K562 (cell line): ENCODE measurements around the gene SLC25A26. TPM values are rescaled to one million over a fixed set of nuclear protein-coding genes. Genes with fewer than 3 reads are reported as not detected.

Source experiments
- ATAC-seq: fragments of 200-7000 bp; cut with Tn5 transposase; 3 replicates; pipeline ENCODE4 v1.9.1; 2020; ENCODE audit warnings: moderate library complexity
- BruUV-seq: library from RNA; stranded (reverse); fragments of 400-500 nt; replicated peaks from 2 replicates; lab custom pipeline; 2021; lab: Mats Ljungman, UMichigan
- CTCF ChIA-PET: fragments of 300-600 bp; formaldehyde crosslinking; extraction: SDS; loops from one replicate; lab custom pipeline; 2021; ENCODE audit warnings: low intra/inter-chr PET ratio; lab: Yijun Ruan, JAX
- POLR2A ChIA-PET: fragments of 300-600, 350-650 bp; sonication (Branson Sonifier 250); formaldehyde crosslinking; extraction: SDS; loops from one replicate; lab custom pipeline; 2021; ENCODE audit warnings: antibody characterized with exemption, inconsistent platforms; lab: Yijun Ruan, JAX
- DNase-seq, 4 experiments: peaks; one replicate each; pipeline versions ENCODE4 v3.0.0 to v3.0.0-alpha.2; 2011 to 2018; ENCODE audit warnings: low spot score in 3 of 4, mixed read lengths in 3 of 4; ENCODE audit errors: extremely low read depth in 1 of 4
- FAIRE-seq: peaks from 2 replicates; lab custom pipeline; 2011; peaks lifted over from hg19 to GRCh38; lab: Jason Lieb, UNC
- H2AFZ ChIP-seq: 2 replicates; pipeline ENCODE4 v1.6.0; 2011; ENCODE audit warnings: low read depth, low read length, control low read depth, inconsistent platforms
- H3K27ac ChIP-seq: fragments of 200-600 bp; 3 replicates; pipeline ENCODE4 v1.8.0; 2011; ENCODE audit warnings: low read depth, mild to moderate bottlenecking, control low read depth, inconsistent platforms, low read length, moderate library complexity, mixed read lengths; ENCODE audit errors: extremely low read depth
- H3K27me3 ChIP-seq, 2 experiments: fragments of 300-600 bp in 1 of 2; 2 replicates in 1 of 2; 3 replicates in 1 of 2; pipeline versions ENCODE4 v1.6.0 to v1.8.0; 2011; ENCODE audit warnings: inconsistent platforms in 2 of 2, low read length in 2 of 2, mild to moderate bottlenecking in 1 of 2, mixed read lengths in 1 of 2, moderate library complexity in 1 of 2; ENCODE audit not compliant: control insufficient read depth in 2 of 2, insufficient read depth in 2 of 2
- H3K36me3 ChIP-seq: fragments of 300-600 bp; 3 replicates; pipeline ENCODE4 v1.8.0; 2011; ENCODE audit warnings: mild to moderate bottlenecking, low read length, inconsistent platforms; ENCODE audit not compliant: control insufficient read depth, insufficient read depth
- H3K4me1 ChIP-seq, 2 experiments: fragments of 200-600 bp in 1 of 2; replicated peaks in 1 of 2; 2 replicates in 1 of 2; 3 replicates in 1 of 2; pipeline versions ENCODE4 v1.5.1 to v1.8.0; 2011; ENCODE audit warnings: inconsistent platforms in 2 of 2, low read length in 2 of 2, mild to moderate bottlenecking in 1 of 2, mixed read lengths in 1 of 2, moderate library complexity in 1 of 2; ENCODE audit not compliant: control insufficient read depth in 2 of 2, insufficient read depth in 2 of 2
- H3K4me2 ChIP-seq: 2 replicates; pipeline ENCODE4 v1.6.1; 2011; ENCODE audit warnings: low read length, control low read depth, inconsistent platforms, mixed read lengths; ENCODE audit not compliant: insufficient read depth
- H3K4me3 ChIP-seq: fragments of 200-600 bp; sonication (generic), shearing (Covaris generic); 2 replicates; pipeline ENCODE4 v1.5.1; 2016; ENCODE audit warnings: control low read depth, inconsistent platforms
- H3K79me2 ChIP-seq: fragments of 200-600 bp; 3 replicates; pipeline ENCODE4 v1.8.0; 2011; ENCODE audit warnings: low read length, inconsistent platforms; ENCODE audit not compliant: control insufficient read depth, insufficient read depth
- H3K9ac ChIP-seq, 2 experiments: 2 replicates each; pipeline versions ENCODE4 v1.6.0 to v1.6.1; 2011; ENCODE audit warnings: low read depth in 2 of 2, low read length in 2 of 2, control low read depth in 1 of 2, inconsistent platforms in 1 of 2, mild to moderate bottlenecking in 1 of 2, mixed read lengths in 1 of 2; ENCODE audit not compliant: insufficient read depth in 1 of 2
- H3K9me1 ChIP-seq: one replicate; pipeline ENCODE4 v1.6.0; 2011; ENCODE audit warnings: inconsistent platforms, mild to moderate bottlenecking, low read length, moderate library complexity; ENCODE audit not compliant: control insufficient read depth, insufficient read depth
- H3K9me3 ChIP-seq: replicated peaks from 2 replicates; pipeline ENCODE4 v1.5.1; 2011; ENCODE audit warnings: low read depth, low read length, inconsistent platforms; ENCODE audit not compliant: control insufficient read depth, insufficient read depth
- H4K20me1 ChIP-seq: replicated peaks from 2 replicates; pipeline ENCODE4 v1.6.1; 2011; ENCODE audit warnings: low read length, inconsistent platforms, mixed read lengths; ENCODE audit not compliant: control insufficient read depth, insufficient read depth
- CTBP1 ChIP-seq: fragments of 450-650 bp; IDR thresholded peaks from 2 replicates; pipeline ENCODE4 v1.6.1; 2016; ENCODE audit warnings: borderline replicate concordance
- GATA2 ChIP-seq: sonication (generic); formaldehyde crosslinking; IDR thresholded peaks from 2 replicates; pipeline ENCODE4 v1.4.0; 2020; ENCODE audit warnings: mild to moderate bottlenecking, missing genetic modification reagents
- MCM3 ChIP-seq: fragments of 450-650 bp; IDR thresholded peaks from 2 replicates; pipeline ENCODE4 v1.6.1; 2016
- POLR2B ChIP-seq: fragments of 450-650 bp; IDR thresholded peaks from 2 replicates; pipeline ENCODE4 v1.6.1; 2018; ENCODE audit warnings: low read depth; ENCODE audit not compliant: partially characterized antibody
- POLR2H ChIP-seq: IDR thresholded peaks from 2 replicates; pipeline ENCODE4 v1.6.1; 2016; ENCODE audit warnings: missing genetic modification characterization, low read depth, mild to moderate bottlenecking, control low read depth, missing compliant biosample characterization, moderate library complexity
- SETDB1 ChIP-seq: IDR thresholded peaks from one replicate; pipeline ENCODE4 v1.6.1; 2012; ENCODE audit warnings: low read length, control low read depth, inconsistent platforms
- SMARCE1 ChIP-seq: fragments of 450-650 bp; IDR thresholded peaks from 2 replicates; pipeline ENCODE4 v1.7.1; 2016; ENCODE audit warnings: mild to moderate bottlenecking
- STAT5B ChIP-seq: fragments of 250-450 bp; sonication (Bioruptor Pico); IDR thresholded peaks from 2 replicates; pipeline ENCODE4 v1.8.0; 2021; ENCODE audit warnings: mild to moderate bottlenecking, inconsistent platforms
- WGBS: fragments of 100-300 bp; shearing (Covaris generic); methylation state at CpG from one replicate; pipeline ENCODE4 v1.1.6; 2016; ENCODE audit warnings: low coverage, mixed read lengths; ENCODE audit not compliant: insufficient coverage; ENCODE audit errors: missing lambda C conversion rate; 5-methylcytosine and 5-hydroxymethylcytosine counted together
- in situ Hi-C: fragments of 300-500 bp; cut with MboI; formaldehyde crosslinking; loops from 4 replicates; pipeline ENCODE4 v1.15.0; 2018; ENCODE audit warnings: inconsistent platforms, mixed read lengths
- intact Hi-C: fragments of 100-400 bp; cut with micrococcal nuclease; formaldehyde crosslinking; loops from 2 replicates; pipeline ENCODE4 v1.14.2; 2022
- polyA plus RNA-seq, 8 experiments: library from polyadenylated mRNA; depleted of rRNA in 4 of 8; stranded (reverse) in 5 of 8; unstranded in 3 of 8; fragments of >200 nt; fragmentation: Nextera tagmentation in 2 of 8; fragmentation: Illumina TruSeq in 1 of 8; extraction: Ambion mirVana in 2 of 8; extraction: Trizol in 1 of 8; gene quantifications; 2 replicates each; pipeline versions ENCODE4 v1.2.1 to v1.2.3, GENCODE V29; 2011 to 2014; ENCODE audit warnings: inconsistent platforms in 1 of 8, missing spikeins in 1 of 8
- total RNA-seq, 7 experiments: library from RNA; depleted of rRNA in 6 of 7; stranded (reverse); fragments of >200 nt in 6 of 7; fragmentation: Illumina TruSeq in 2 of 7; extraction: Trizol in 2 of 7; gene quantifications; 2 replicates each; pipeline versions ENCODE4 v1.2.1 to v1.2.3, GENCODE V29; 2011 to 2021; ENCODE audit warnings: low replicate concordance in 1 of 7
- TF ChIP-seq, protein P1 (sequence below): sonication (generic); formaldehyde crosslinking; IDR thresholded peaks from 2 replicates; pipeline ENCODE4 v1.8.0; 2022; ENCODE audit warnings: missing genetic modification reagents, mild to moderate bottlenecking, borderline replicate concordance
- TF ChIP-seq, protein P2 (sequence below): fragments of 200-800 bp; sonication (Bioruptor generic); IDR thresholded peaks from 2 replicates; pipeline ENCODE4 v1.6.1; 2016; ENCODE audit warnings: missing genetic modification characterization, missing compliant biosample characterization

SLC25A26 gene
- total and polyA plus RNA-seq, 9 of the 15 experiments (the other 6 are each of a cell fraction or from before 2014, with no cell fraction given) = 7.2 to 29.1 (median 12.6) TPM

DNA sequence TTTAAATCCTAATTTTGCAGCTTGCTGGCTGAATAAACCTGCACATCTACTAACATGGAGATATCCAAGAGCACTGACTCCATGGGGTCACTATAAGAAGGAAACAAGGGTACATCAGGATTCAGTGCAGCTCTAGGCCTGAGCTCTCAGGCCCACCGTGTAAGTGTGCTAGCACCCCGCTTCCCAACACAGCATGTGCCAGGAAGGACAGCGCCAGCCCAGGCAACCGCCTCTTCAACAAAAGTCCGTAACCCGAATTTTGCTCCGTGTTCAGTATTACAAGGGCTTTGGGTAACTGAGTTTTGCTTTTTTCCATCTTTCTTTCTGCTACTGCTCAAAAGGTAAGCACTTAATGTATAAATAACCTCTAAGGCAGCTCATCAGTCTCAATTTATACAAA is 190.2 kb downstream of the SLC25A26 start:
- intact Hi-C loops = no loop called here
- no peaks in the 10 kb centered on the region for H3K9me3 ChIP-seq
- H3K36me3 ChIP-seq = no peaks in the 10 kb centered on the region
- H3K27ac ChIP-seq = no peak overlapping the region; the same call in 2 of the 3 replicates
- no peak overlapping the region for H3K9ac ChIP-seq
- CTCF ChIA-PET = no interaction called here
- in situ Hi-C loops = no loop called here
- 0 out of 2 replicates have a peak overlapping the region, but pooled peaks have one; percentile 25 for H3K4me2 ChIP-seq
- peak overlapping the region; percentile 77 for H2AFZ ChIP-seq
- H3K4me1 ChIP-seq = peaks cover 0 to 11% of the 10 kb centered on the region in 2 experiments; a peak in 2 of 5 replicates
- H3K4me3 ChIP-seq = no peak overlapping the region
- no peaks in the 10 kb centered on the region for H3K9me1 ChIP-seq
- H4K20me1 ChIP-seq = no peaks in the 10 kb centered on the region
- no TSS peak for BruUV-seq
- peaks cover 0 to 6% of the 10 kb centered on the region in 2 experiments; a peak in 2 of 5 replicates for H3K27me3 ChIP-seq
- H3K79me2 ChIP-seq = no peaks in the 10 kb centered on the region
- FAIRE-seq (no peak), ATAC-seq (no peak), DNase-seq (no peak)
- POLR2A ChIA-PET = interaction anchor here (0.6 to 1.9 kb wide), 3 partner anchors 9 to 201 kb away, joined by 3 to 6 read pairs (median 4); no protein-coding TSS in a partner anchor
- 64% methylated on average over 3 of the region's 7 CpGs for WGBS
- TF ChIP-seq MCM3 (no peak), POLR2B (no peak), CTBP1 (no peak), SETDB1 (no peak), STAT5B (no peak), SMARCE1 (no peak), GATA2 (CRISPR knock-in tag) (no peak), POLR2H (tag) (no peak)
- TF ChIP-seq, protein P1, sequence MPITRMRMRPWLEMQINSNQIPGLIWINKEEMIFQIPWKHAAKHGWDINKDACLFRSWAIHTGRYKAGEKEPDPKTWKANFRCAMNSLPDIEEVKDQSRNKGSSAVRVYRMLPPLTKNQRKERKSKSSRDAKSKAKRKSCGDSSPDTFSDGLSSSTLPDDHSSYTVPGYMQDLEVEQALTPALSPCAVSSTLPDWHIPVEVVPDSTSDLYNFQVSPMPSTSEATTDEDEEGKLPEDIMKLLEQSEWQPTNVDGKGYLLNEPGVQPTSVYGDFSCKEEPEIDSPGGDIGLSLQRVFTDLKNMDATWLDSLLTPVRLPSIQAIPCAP (CRISPR knock-in tag) = no peak
- TF ChIP-seq, protein P2, sequence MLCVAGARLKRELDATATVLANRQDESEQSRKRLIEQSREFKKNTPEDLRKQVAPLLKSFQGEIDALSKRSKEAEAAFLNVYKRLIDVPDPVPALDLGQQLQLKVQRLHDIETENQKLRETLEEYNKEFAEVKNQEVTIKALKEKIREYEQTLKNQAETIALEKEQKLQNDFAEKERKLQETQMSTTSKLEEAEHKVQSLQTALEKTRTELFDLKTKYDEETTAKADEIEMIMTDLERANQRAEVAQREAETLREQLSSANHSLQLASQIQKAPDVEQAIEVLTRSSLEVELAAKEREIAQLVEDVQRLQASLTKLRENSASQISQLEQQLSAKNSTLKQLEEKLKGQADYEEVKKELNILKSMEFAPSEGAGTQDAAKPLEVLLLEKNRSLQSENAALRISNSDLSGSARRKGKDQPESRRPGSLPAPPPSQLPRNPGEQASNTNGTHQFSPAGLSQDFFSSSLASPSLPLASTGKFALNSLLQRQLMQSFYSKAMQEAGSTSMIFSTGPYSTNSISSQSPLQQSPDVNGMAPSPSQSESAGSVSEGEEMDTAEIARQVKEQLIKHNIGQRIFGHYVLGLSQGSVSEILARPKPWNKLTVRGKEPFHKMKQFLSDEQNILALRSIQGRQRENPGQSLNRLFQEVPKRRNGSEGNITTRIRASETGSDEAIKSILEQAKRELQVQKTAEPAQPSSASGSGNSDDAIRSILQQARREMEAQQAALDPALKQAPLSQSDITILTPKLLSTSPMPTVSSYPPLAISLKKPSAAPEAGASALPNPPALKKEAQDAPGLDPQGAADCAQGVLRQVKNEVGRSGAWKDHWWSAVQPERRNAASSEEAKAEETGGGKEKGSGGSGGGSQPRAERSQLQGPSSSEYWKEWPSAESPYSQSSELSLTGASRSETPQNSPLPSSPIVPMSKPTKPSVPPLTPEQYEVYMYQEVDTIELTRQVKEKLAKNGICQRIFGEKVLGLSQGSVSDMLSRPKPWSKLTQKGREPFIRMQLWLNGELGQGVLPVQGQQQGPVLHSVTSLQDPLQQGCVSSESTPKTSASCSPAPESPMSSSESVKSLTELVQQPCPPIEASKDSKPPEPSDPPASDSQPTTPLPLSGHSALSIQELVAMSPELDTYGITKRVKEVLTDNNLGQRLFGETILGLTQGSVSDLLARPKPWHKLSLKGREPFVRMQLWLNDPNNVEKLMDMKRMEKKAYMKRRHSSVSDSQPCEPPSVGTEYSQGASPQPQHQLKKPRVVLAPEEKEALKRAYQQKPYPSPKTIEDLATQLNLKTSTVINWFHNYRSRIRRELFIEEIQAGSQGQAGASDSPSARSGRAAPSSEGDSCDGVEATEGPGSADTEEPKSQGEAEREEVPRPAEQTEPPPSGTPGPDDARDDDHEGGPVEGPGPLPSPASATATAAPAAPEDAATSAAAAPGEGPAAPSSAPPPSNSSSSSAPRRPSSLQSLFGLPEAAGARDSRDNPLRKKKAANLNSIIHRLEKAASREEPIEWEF (CRISPR knock-in tag) = no peak
